HEK293 (cell line): ENCODE results near the gene UTP4.

Experiments used
- CTCF ChIA-PET: fragments of 350-600 bp; formaldehyde crosslinking; extraction: SDS; loops from one replicate; lab custom pipeline; 2021; ENCODE audit warnings: antibody characterized with exemption; lab: Yijun Ruan, JAX
- POLR2A ChIA-PET: fragments of 300-600 bp; formaldehyde crosslinking; extraction: SDS; loops from one replicate; lab custom pipeline; 2020; ENCODE audit warnings: antibody characterized with exemption, inconsistent platforms; lab: Yijun Ruan, JAX
- H3K27ac ChIP-seq: fragments of 200-500 bp; sonication (Bioruptor generic); 2 replicates; pipeline ENCODE4 v1.5.1; 2014; ENCODE audit warnings: low read depth, low read length, control low read depth, inconsistent platforms; ENCODE audit errors: extremely low read depth
- H3K36me3 ChIP-seq, 2 experiments: fragments of 200-500 bp in 1 of 2; sonication (Bioruptor generic) in 1 of 2; 1 replicate in 1 of 2; 2 replicates in 1 of 2; pipeline ENCODE4 v1.5.1; 2014 to 2017; ENCODE audit warnings: inconsistent platforms in 2 of 2, low read length in 2 of 2; ENCODE audit not compliant: control insufficient read depth in 2 of 2, insufficient read depth in 1 of 2
- H3K4me1 ChIP-seq: fragments of 200-500 bp; sonication (Bioruptor generic); 2 replicates; pipeline ENCODE4 v1.5.1; 2014; ENCODE audit warnings: mild to moderate bottlenecking, low read length, inconsistent platforms; ENCODE audit not compliant: control insufficient read depth, insufficient read depth
- H3K4me3 ChIP-seq: 2 replicates; pipeline ENCODE4 v1.5.1; 2011; ENCODE audit warnings: low read depth, mild to moderate bottlenecking, control low read depth, low read length, moderate library complexity
- H3K9me3 ChIP-seq: fragments of 200-500 bp; sonication (Bioruptor generic); 2 replicates; pipeline ENCODE4 v1.5.1; 2014; ENCODE audit warnings: low read depth, low read length, inconsistent platforms; ENCODE audit not compliant: control insufficient read depth, insufficient read depth
- INSM2 ChIP-seq: fragments of 450-650 bp; formaldehyde crosslinking; IDR thresholded peaks from 2 replicates; pipeline ENCODE4 v1.5.1; 2016; ENCODE audit warnings: missing biosample characterization, missing genetic modification characterization
- KLF17 ChIP-seq: fragments of 450-650 bp; formaldehyde crosslinking; IDR thresholded peaks from 2 replicates; pipeline ENCODE4 v1.5.1; 2016; ENCODE audit warnings: missing biosample characterization, missing genetic modification characterization
- ZBTB17 ChIP-seq: fragments of 450-650 bp; formaldehyde crosslinking; IDR thresholded peaks from 2 replicates; pipeline ENCODE4 v1.5.1; 2016; ENCODE audit warnings: missing biosample characterization, missing genetic modification characterization
- ZBTB49 ChIP-seq: fragments of 450-650 bp; formaldehyde crosslinking; IDR thresholded peaks from 2 replicates; pipeline ENCODE4 v1.5.1; 2016; ENCODE audit warnings: missing biosample characterization, missing genetic modification characterization, low read depth
- ZNF121 ChIP-seq: fragments of 450-650 bp; formaldehyde crosslinking; IDR thresholded peaks from 2 replicates; pipeline ENCODE4 v1.5.1; 2016; ENCODE audit warnings: missing biosample characterization, missing genetic modification characterization
- ZNF169 ChIP-seq: fragments of 450-650 bp; formaldehyde crosslinking; IDR thresholded peaks from 2 replicates; pipeline ENCODE4 v1.5.1; 2016; ENCODE audit warnings: missing biosample characterization, missing genetic modification characterization
- ZNF18 ChIP-seq: fragments of 450-650 bp; formaldehyde crosslinking; IDR thresholded peaks from 2 replicates; pipeline ENCODE4 v1.5.1; 2016; ENCODE audit warnings: missing biosample characterization, missing genetic modification characterization
- ZNF280C ChIP-seq: fragments of 450-650 bp; formaldehyde crosslinking; IDR thresholded peaks from 2 replicates; pipeline ENCODE4 v1.5.1; 2016; ENCODE audit warnings: missing biosample characterization, missing genetic modification characterization
- ZNF341 ChIP-seq: fragments of 450-650 bp; formaldehyde crosslinking; IDR thresholded peaks from 2 replicates; pipeline ENCODE4; 2016; ENCODE audit warnings: low read depth, missing biosample characterization, missing genetic modification characterization
- ZNF488 ChIP-seq: fragments of 450-650 bp; formaldehyde crosslinking; IDR thresholded peaks from 2 replicates; pipeline ENCODE4 v1.5.1; 2016; ENCODE audit warnings: missing biosample characterization, missing genetic modification characterization
- ZNF544 ChIP-seq: fragments of 450-650 bp; formaldehyde crosslinking; IDR thresholded peaks from 2 replicates; pipeline ENCODE4 v1.5.0; 2017; ENCODE audit warnings: missing biosample characterization, missing genetic modification characterization
- ZNF549 ChIP-seq: fragments of 450-650 bp; IDR thresholded peaks from 2 replicates; pipeline ENCODE4 v1.5.1; 2018; ENCODE audit warnings: missing biosample characterization, missing genetic modification characterization, mild to moderate bottlenecking, inconsistent platforms, moderate library complexity
- ZNF585B ChIP-seq: fragments of 450-650 bp; formaldehyde crosslinking; IDR thresholded peaks from 2 replicates; pipeline ENCODE4 v1.5.1; 2016; ENCODE audit warnings: missing biosample characterization, missing genetic modification characterization
- ZNF596 ChIP-seq: fragments of 450-650 bp; IDR thresholded peaks from 2 replicates; pipeline ENCODE4 v1.5.0; 2018; ENCODE audit warnings: missing biosample characterization, mild to moderate bottlenecking, missing genetic modification characterization, moderate library complexity
- ZSCAN16 ChIP-seq: fragments of 450-650 bp; formaldehyde crosslinking; IDR thresholded peaks from 2 replicates; pipeline ENCODE4 v1.5.1; 2016; ENCODE audit warnings: missing biosample characterization, missing genetic modification characterization

UTP4 gene

GRCh38 chr16:69085032-69085695, 47.3 kb upstream of the UTP4 start:
- ChIA-PET POLR2A (no interaction called here), CTCF (interaction anchor here (0.6 to 1.6 kb wide), 3 partner anchors 24 to 39 kb away, joined by 3 to 5 read pairs (median 4); no protein-coding TSS in a partner anchor)
- H3K9me3 ChIP-seq: no peaks in the 10 kb centered on the region
- no peak for TF ChIP-seq ZBTB49 (tag by site-specific recombination)
- TF ChIP-seq ZNF121 (tag by site-specific recombination): 0 out of 2 replicates have a peak, but pooled peaks have one; percentile 41
- TF ChIP-seq ZNF549 (tag by site-specific recombination): no peak
- TF ChIP-seq ZNF585B (tag by site-specific recombination): no peak
- H3K36me3 ChIP-seq: no peaks in the 10 kb centered on the region; a peak in 1 of 3 replicates
- peaks cover 3% of the 10 kb centered on the region; the same call in 1 of the 2 replicates for H3K4me1 ChIP-seq
- no peak overlapping the region for H3K4me3 ChIP-seq
- H3K27ac ChIP-seq: no peak overlapping the region

- TF ChIP-seq ZNF488 (tag by site-specific recombination) (no peak), ZBTB17 (tag by site-specific recombination) (no peak), ZNF280C (tag by site-specific recombination) (no peak), ZNF18 (tag by site-specific recombination) (no peak), ZNF544 (no peak), KLF17 (tag by site-specific recombination) (no peak), ZNF341 (tag by site-specific recombination) (no peak)
- Histone ChIP-seq H3K4me1 (peaks cover 3% of the 10 kb centered on the region; the same call in 1 of the 2 replicates), H3K4me3 (no peak overlapping the region), H3K9me3 (no peaks in the 10 kb centered on the region), H3K27ac (no peak overlapping the region), H3K36me3 (no peaks in the 10 kb centered on the region; a peak in 1 of 3 replicates)
- POLR2A ChIA-PET: no interaction called here
- CTCF ChIA-PET: no interaction called here
Observed at GRCh38 chr16:69087161-69087581, 45.3 kb upstream of the UTP4 start.

GRCh38 chr16:69088684-69089083, 43.8 kb upstream of the UTP4 start:
- TF ChIP-seq ZSCAN16 (tag by site-specific recombination) (no peak), ZNF169 (tag by site-specific recombination) (no peak), ZNF596 (tag by site-specific recombination) (no peak), INSM2 (tag by site-specific recombination) (no peak)
- TF ChIP-seq, all 188 proteins: peak for 0
- H3K9me3 ChIP-seq: no peaks in the 10 kb centered on the region
- H3K27ac ChIP-seq: no peak overlapping the region
- ChIA-PET POLR2A (no interaction called here), CTCF (interaction anchor here (0.6 kb wide), 1 partner anchor 187 kb away, joined by 4 read pairs; no protein-coding TSS in a partner anchor)
- no peaks in the 10 kb centered on the region; a peak in 1 of 3 replicates for H3K36me3 ChIP-seq
- H3K4me1 ChIP-seq: peaks cover 3% of the 10 kb centered on the region; the same call in 1 of the 2 replicates
- no peak overlapping the region for H3K4me3 ChIP-seq
